Measurements from ENCODE around the gene DIS3L2.
"Not testable (repeated sequence)": the region's sequence is repeated elsewhere in the genome, so short reads cannot be mapped to it uniquely, and the experiment has no call there.

DIS3L2 gene

GRCh38 chr2:232018181-232018580 lies 56.7 kb downstream of the DIS3L2 start:
- DNase-seq, result no peak

DNA sequence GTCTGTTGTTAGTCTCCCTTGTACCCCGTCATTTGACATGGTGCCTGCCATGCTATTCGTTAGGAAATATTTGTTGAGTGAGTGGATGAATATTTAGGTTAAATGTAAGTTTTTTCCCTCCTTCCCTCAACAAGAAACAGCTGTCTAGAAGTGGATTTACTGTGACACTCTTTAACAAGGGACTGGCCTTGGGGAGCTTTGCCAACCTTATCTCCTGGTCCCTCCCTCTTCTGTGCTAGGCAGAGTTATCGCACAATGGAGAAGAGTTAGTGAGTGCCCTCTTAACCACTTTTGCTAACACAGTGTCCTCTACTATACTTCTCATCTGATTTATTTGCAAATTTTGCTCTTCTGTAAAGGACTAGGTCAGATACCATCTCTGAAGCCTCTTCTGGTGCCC lies 61.2 kb downstream of the DIS3L2 start:
- DNase-seq, result no peak

GRCh38 chr2:232023426-232023825 lies 61.9 kb downstream of the DIS3L2 start:
- no peak for DNase-seq

GRCh38 chr2:232024457-232024856 lies 62.9 kb downstream of the DIS3L2 start:
- no peak for DNase-seq

DNA sequence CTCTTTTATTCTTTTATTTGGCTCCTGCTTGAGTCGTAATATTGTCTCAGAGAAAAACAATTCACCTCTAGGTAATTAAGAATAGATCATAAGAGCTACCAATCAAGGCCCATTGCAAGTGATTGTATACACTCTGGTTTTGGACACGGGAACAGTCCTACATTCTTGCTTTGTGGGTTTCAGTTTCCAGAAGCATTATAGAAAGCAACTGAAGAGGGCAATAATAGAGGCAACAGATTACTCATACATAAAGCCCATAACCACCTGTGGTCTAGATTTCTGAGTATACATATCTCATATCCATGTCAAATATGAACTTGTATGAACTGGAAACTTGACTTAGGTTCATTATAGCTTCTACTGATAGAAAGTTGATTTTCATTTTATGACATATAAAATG lies 65.4 kb downstream of the DIS3L2 start:
- DNase-seq, result no peak

- DNase-seq, result no peak
Observed at GRCh38 chr2:232027530-232027929, 66.0 kb downstream of the DIS3L2 start.

GRCh38 chr2:232028071-232028470 lies 66.6 kb downstream of the DIS3L2 start:
- DNase-seq, result no peak

DNA sequence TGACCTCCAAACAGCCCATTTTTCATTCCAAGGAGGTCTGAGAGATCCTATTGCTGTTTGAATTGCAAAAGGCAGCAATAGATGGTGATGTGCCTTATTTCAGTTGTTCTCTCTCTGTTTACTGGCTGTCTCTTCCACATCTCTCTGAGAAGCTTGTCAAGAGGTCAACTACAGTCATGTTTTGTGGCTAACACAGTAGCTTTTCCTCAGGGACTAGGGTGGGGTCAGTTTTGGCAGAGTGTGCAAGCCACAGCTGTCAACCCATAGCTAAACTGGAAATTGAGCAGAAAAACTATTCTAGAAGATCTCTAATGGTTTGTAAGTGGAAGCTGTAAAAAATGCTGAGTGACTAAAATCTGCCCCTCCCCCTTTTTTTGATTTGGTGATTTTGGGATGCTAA lies 67.1 kb downstream of the DIS3L2 start:
- no peak for DNase-seq

- no peak for DNase-seq
Observed at GRCh38 chr2:232029346-232029745, 67.8 kb downstream of the DIS3L2 start.

DNA sequence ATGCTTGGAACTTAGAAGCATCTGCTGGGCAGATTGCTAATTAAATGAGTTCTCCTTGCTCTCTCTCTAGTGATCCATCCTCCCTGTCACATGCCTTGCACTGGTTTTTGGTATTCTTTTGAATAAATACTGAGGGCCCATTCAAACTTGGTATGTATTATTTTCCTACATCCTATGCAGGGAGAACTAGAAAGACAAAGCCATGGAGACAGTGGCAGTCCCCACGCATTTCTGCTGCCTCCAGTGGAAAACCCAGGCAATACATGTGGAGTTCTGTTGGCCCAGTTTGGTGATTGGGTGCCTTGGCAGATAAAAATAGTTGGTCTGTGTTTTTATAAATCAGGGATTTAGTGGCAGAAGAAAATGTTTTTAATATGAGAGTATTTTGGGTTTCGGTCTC lies 68.7 kb downstream of the DIS3L2 start:
- DNase-seq, result no peak

DNA sequence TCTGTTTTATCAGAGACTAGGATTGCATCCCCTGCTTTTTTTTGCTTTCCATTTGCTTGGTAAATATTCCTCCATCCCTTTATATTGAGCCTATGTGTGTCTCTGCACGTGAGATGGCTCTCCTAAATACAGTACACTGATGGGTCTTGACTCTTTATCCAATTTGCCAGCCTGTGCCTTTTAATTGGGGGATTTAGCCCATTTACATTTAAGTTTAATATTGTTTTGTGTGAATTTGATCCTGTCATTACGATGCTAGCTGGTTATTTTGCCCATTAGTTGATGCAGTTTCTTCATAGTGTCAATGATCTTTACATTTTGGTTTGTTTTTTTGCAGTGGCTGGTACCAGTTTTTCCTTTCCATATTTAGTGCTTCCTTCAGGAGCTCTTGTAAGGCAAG lies 73.8 kb downstream of the DIS3L2 start:
- not testable (repeated sequence) for DNase-seq

DNA sequence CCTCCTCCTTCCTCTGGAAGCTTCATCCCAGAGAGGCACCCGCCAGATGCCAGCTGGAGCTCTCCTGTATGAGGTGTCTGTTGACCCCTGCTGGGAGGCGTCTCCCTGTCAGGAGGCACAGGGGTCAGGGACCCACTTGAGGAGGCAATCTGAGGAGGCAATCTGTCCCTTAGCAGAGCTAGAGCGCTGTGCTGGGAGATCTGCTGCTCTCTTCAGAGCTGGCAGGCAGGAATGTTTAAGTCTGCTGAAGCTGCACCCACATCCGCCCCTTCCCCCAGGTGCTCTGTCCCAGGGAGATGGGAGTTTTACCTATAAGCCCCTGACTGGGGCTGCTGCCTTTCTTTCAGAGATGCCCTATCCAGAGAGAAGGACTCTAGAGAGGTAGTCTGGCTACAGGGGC lies 75.4 kb downstream of the DIS3L2 start:
- DNase-seq, result not testable (repeated sequence)

- no peak for DNase-seq
Observed at GRCh38 chr2:232038251-232038880, 76.9 kb downstream of the DIS3L2 start.

GRCh38 chr2:232038881-232039485 lies 77.5 kb downstream of the DIS3L2 start:
- DNase-seq, result no peak

- no peak for DNase-seq
Observed at GRCh38 chr2:232042911-232043574, 81.5 kb downstream of the DIS3L2 start.

DNA sequence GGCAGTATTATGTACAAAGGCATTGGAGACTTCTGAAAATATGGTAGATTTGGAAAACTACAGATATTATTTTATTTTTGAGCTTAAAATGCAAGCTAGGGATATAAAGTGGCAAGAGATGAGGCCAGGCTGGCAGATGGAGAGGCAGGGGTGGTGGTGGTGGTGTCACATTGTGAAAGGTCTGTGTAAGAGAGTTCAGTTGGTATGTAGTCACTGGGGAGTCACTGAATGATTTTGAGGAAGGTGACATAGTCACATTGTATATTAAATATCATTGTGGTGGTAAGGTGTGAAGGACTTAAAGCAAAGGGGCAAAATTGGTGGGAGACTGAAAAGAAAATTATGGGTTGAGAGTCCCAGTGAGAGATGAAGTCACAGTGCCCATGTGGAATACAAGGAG lies 82.5 kb downstream of the DIS3L2 start:
- no peak for DNase-seq

DNA sequence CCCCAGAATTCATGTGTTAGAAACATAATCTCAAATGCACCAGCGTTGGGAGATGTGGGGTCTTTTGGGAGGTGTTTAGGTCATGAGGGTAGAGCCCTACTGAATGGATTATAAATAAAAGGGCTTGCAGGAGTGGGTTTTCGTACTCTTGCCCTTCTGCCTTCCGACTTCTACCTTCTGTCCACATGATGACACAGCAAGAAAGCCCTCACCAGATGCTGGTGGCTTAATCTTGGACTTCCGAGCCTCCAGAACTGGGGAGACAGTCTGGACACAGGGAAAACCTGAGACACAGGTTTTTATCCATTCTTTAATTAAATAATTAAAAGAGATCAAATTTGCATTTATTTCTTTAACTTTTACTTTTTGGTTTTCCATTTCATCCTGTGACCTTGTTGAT lies 87.8 kb downstream of the DIS3L2 start:
- no peak for DNase-seq

DNA sequence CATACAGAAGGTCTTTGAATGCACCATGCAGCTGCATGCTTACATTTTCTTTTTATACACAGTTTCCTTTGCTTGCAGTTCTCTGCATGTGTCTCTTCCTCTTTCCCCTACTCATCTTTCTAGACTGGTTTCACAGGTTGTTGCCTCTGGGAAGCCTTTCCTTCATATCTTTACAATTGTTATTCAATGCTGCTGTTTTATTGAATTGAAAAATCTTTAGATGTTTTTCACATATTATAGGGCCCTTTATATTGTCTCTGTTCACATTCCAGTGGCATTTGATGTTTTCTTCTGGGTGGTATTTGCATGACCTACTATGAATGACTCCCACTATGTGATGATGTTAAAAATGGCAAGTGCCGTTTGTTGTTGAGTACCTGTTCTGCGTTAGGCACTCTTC lies 91.1 kb downstream of the DIS3L2 start:
- no peak for DNase-seq

- no peak for DNase-seq
Observed at GRCh38 chr2:232053777-232054176, 92.3 kb downstream of the DIS3L2 start.

DNA sequence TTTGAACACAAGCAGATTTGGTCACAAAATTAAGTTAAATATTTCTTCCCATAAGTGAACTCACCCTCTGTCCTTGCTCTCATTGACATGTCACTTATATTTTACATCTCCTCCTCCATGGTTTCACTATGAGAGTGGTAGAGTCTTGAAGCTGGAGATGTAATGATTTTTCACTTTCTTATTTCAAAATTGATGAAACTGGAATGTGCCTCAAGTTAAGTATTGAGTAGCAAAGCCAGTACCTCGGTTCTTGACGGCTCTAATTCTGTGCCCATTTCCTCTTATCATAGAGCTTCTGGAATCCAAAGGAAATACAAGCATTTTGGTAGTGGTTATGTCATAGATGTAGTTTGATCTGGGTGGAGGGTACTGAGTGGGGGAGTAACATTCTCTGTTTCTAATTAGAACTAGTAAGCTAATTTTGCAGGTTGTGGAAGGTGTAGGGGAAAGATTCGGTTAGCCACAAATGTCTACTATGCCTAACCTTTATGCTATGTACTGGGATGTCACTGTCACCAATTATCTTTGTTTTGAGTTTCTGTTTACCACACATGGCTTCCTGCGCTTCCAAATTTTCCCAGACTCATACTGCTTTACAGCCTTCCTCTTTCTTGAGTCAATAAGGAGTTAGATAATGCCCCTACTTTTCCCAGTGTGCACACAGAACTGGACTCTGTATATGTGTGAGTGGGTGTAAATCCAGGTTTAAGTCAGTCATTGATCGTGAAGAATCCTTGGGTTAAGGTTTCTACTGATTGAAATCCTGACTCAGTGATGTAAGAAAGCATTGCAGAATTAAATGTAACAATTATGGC lies 96.8 kb downstream of the DIS3L2 start:
- no peak for DNase-seq

DNA sequence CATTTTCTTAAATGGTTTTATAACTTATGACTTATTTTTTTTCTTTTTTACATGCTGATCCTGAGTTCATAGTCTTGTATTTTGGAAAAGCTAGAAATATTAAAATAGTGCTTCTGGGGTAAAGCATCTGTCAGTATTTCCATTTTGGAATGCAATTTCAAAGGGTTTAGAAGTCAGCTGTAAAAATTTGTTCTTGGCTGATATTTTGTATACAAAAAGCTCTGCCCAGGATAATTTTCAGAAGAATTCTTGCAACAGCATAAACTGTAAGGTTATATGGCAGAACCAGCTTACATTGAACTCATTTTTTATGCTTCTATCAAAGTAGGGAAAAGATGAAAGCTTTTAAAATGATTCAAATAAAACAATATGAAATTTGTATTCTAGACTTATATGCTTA lies 97.4 kb downstream of the DIS3L2 start:
- DNase-seq, result no peak

GRCh38 chr2:232061265-232061664 lies 99.8 kb downstream of the DIS3L2 start:
- no peak for DNase-seq

DNA sequence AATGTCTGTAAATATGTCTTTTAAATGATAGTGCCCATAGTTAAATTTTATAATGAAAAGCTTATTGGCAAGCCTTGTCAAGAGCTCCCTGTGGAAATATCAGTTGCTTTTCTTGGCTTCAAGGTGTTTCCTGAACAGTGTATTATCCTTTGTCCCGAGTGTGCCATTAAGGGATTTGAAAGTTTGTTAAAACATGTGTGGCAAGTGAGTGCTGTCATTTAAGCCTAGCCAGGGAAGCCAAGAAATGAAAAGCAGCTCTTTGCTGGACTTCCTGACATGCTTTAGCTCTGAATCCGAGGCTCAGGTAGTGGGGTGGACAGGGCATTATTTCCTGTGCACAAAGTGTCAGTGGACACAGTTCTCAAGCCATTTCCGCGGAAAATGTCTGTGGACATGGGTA lies 111.5 kb downstream of the DIS3L2 start:
- no peak for DNase-seq

DNA sequence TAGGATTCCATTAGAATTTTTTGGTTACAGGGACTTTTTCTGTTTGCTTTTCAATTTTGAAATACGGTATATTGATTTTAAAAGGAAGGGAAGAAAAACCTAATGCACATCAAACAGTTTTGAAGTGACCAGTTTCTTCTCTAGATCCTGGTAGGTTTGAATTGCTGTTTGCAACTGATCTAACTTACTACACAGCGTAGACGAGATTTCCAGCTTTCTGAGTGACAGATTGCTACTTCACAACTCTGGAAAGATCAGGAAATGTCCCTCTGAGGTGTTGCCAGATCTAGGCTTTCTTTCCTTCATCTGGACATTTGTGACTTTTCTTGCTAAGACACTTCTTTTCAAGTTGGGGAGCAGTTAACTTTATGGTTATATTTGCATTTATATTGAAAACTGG lies 112.2 kb downstream of the DIS3L2 start:
- no peak for DNase-seq

All from NCI-H1930 (cell line).